GM23338 (cell line): ENCODE measurements around the gene PPP1R7.

Experiments used
- CREB1 ChIP-seq: fragments of 250-450 bp; sonication (Bioruptor Pico); IDR thresholded peaks from 2 replicates; pipeline ENCODE4 v1.5.0; 2020; ENCODE audit warnings: low read depth, mild to moderate bottlenecking, moderate library complexity
- CTCF ChIP-seq, 2 experiments: fragments of 200-600 bp in 1 of 2; sonication (generic) in 1 of 2; conservative IDR thresholded peaks; 2 replicates each; pipeline versions ENCODE4 v1.5.1 to v1.6.1; 2016 to 2017; ENCODE audit warnings: antibody characterized with exemption in 2 of 2, low read depth in 2 of 2, mild to moderate bottlenecking in 2 of 2, moderate library complexity in 1 of 2
- ETS1 ChIP-seq: IDR thresholded peaks from 2 replicates; pipeline ENCODE4 v1.6.1; 2016; ENCODE audit warnings: antibody characterized with exemption
- POLR2AphosphoS5 ChIP-seq: IDR thresholded peaks from 2 replicates; pipeline ENCODE4 v1.6.1; 2016; ENCODE audit warnings: antibody characterized with exemption, low read depth
- ZNF331 ChIP-seq: fragments of 250-450 bp; sonication (Bioruptor Pico); IDR thresholded peaks from 2 replicates; pipeline ENCODE4 v1.5.0; 2020; ENCODE audit warnings: low read depth, mild to moderate bottlenecking, moderate library complexity

- TF ChIP-seq POLR2AphosphoS5 = no peak
- no peak for TF ChIP-seq CTCF (conservative IDR thresholded peaks at IDR 0.05; ENCODE audit: low read depth in 2 of 2)
- TF ChIP-seq ETS1 = no peak
- no peak for TF ChIP-seq CREB1 (CRISPR knock-in tag)
- no peak for TF ChIP-seq ZNF331 (CRISPR knock-in tag)
Measured at GRCh38 chr2:241163601-241164118, 13.4 kb downstream of the PPP1R7 start.
